Left lobe of liver (tissue), 2 donors: ENCODE data around the gene STYX. TPM values are rescaled to one million over a fixed set of nuclear protein-coding genes. Genes with fewer than 3 reads are reported as not detected.
"Not testable (repeated sequence)": the region's sequence is repeated elsewhere in the genome, so short reads cannot be mapped to it uniquely, and the experiment has no call there.

Source experiments
- ATAC-seq: fragments of 200-7000 bp; cut with Tn5 transposase; one replicate; pipeline ENCODE4 v1.9.1; 2020; ENCODE audit warnings: mild to moderate bottlenecking, moderate library complexity
- DNase-seq: peaks from one replicate; pipeline ENCODE4 v3.0.0-alpha.2; 2020; ENCODE audit warnings: low spot score
- total RNA-seq: library from RNA; stranded (reverse); gene quantifications from one replicate; pipeline ENCODE4 v1.2.1, GENCODE V29; 2021
- donor health status: DM: no; HTN: no; CAD: no; lungs with moderate emphysema.
- donor health status: DM: no; HTN: yes; CAD: no.

Gene STYX
- total RNA-seq, 1 donor from 2014 or later: 11.5 TPM

DNA sequence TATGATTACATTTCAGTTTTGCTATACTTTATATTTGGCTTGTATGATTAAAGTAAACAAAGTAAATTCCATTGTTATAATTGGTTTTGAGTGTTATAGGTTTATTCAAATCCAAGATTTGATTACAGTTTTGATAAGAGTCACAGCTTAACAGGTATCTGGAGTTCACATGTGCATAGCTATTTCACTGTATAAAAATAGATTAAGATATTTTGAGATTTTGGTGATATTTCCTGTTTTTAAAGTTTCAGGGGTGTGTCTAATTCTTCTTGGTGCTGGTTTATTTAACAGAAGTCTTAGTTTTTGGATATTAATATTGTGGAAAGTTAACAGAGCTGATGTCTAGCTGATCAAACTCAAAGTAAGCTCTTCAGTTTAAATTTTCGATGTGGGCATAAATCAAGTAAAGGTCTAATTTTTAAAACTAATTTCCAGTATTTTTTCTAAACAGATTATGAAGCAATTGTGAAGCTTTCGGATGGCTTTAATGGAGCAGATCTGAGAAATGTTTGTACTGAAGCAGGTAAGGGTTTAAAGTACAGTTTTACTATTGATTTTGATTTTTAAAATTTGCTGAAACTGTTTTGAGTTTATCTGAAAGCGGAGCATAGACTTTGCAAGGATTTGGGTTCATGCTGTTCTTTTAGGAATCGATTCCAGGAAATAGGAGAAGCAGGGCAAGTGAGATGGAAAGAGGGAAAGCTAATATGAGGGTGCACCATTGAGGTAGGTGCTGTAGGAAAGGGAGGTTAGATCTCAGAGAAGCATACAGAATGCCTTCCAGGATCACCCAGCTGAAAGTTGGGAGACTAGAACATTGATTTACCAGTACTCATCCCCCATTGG is 6.2 kb upstream of the STYX start:
- ATAC-seq (peak; percentile 75), DNase-seq (no peak)

DNA sequence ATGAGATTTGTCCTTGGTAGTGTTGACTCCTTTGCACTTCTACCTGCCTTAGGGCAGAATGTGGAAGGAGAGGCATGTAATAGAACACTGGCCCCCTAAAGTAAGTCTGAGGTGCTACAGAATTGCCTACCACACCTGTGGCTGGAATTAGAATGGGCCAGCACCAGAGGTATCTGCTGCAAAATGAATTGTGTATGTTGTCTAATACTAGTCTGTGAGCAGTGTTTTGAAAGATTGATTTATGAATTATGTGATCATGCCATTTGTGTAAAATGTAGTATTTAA is 5.7 kb upstream of the STYX start:
- DNase-seq (no peak), ATAC-seq (peak; percentile 55)

DNA sequence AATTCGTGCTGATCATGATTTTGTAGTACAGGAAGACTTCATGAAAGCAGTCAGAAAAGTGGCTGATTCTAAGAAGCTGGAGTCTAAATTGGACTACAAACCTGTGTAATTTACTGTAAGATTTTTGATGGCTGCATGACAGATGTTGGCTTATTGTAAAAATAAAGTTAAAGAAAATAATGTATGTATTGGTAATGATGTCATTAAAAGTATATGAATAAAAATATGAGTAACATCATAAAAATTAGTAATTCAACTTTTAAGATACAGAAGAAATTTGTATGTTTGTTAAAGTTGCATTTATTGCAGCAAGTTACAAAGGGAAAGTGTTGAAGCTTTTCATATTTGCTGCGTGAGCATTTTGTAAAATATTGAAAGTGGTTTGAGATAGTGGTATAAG is 2.5 kb upstream of the STYX start:
- DNase-seq, ATAC-seq: not testable (repeated sequence)

DNA sequence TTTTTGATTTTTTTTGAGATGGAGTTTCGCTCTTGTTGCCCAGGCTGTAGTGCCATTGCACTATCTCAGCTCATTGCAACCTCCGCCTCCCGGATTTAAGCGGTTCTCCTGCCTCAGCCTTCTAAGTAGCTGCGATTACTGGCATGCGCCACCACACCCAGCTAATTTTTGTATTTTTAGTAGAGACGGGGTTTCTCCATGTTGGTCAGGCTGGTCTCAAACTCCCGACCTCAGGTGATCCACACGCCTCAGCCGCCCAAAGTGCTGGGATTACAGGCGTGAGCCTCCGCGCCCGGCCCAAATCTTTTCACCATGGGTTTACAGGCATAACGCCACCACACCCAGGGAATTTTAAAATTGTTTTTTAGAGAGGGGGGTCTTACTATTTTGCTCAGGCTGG is 931 bp upstream of the STYX start:
- DNase-seq: not testable (repeated sequence)

DNA sequence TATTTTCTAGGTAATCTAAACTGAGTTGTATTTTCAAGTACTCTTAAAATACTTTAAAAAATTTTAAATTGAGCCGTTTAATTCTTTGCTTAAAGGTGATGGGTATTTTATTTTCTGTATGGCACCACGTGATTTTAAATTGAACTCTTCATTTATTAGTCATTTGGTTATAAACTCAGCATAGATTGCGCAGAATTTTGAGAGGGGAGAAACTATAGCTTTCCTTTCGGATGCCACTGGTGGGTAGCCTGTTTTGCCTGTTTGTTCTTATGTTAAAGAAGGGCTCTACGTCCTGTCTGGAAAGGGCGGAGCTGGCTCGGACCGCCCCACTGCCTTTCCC is 411 bp upstream of the STYX start:
- DNase-seq (no peak), ATAC-seq (no peak)

More for the DNA sequence above, 931 bp upstream of the STYX start:
- ATAC-seq: not testable (repeated sequence)

DNA sequence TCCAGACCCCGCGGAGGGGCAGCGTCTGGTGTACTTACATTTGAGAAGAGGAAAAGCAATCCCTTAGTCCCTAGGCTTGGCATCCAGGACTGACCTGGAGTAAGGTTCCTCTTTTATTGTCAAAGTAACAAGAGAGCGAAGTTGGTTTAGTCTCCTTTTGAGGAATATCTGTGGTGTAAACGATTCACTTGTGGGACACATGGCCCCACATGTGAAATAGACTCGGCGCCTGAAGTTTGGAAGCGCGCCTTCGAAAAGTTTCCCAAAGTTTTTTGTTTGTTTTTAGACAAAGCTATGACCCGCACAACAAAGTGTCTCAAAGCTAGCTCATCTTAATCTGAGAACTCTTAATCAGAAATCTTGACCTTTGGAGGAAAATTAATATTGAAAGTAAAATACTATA is 744 bp downstream of the STYX start:
- ATAC-seq (peak; percentile 26), DNase-seq (no peak)

DNA sequence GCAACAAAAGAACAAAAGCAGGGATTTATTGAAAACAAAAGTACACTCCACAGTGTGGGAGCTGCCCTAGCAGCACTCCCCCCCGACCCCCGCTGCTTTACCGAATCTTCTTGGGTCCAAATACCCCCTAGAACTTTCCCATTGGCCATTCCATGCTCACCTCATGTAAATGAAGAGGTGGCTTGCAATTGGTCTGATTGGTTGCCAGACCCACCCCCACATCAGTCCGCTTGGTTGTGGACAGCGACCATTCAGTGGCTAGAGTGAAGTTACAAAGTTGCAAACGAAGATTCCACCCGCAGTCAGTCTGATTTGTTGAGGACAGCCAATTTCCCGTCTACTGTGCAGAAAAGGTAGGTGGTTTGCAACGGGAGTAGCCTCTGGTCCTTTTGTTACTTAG is 3.9 kb downstream of the STYX start:
- ATAC-seq: no peak
- DNase-seq: no peak

DNA sequence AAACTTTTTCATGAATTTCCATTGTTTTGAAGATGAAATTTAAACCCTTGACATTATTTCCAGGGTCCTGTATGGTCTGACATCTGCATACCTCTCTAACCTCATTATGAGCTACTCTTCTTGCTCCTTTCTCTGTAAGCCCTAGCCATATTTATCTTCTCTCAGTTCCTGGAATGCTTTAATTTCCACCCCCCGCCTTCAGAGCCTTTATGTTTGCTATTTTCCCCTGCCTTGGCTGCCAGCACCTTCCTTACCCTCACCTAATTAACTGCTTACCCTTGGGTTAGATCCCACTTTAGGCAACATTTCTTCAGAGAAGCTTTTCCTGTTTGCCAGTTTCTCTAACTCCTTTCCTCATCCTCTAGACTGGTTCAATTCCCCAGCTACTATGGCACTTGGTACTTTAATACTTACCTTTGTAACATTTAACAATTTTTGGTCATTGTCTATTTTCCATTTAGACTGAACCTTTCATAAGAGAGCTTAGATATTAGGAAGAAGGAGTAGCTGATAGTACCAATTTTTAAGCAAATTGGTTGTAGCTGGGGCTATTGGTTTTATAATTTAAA is 6.0 kb downstream of the STYX start:
- peak; percentile 58 for ATAC-seq
- no peak for DNase-seq

DNA sequence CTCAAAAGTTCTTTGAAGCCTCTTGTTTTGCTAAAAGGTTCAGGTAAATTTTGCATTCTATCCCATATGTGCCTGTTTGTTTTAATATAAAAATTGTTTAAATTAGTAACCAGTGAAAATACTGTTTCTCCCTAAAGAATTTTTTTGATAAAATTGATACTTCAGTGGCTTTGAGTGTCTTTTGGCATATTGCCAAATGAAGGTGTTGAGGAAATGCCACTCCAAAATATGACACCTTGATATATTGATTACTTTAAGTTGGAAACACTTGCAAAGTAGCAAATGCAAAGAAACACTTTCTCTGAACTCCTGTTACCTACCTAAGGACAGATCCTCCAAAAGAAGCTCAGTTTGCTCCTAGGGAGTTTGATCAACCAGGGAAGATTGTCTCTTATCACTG is 8.4 kb downstream of the STYX start:
- ATAC-seq (no peak), DNase-seq (no peak)

DNA sequence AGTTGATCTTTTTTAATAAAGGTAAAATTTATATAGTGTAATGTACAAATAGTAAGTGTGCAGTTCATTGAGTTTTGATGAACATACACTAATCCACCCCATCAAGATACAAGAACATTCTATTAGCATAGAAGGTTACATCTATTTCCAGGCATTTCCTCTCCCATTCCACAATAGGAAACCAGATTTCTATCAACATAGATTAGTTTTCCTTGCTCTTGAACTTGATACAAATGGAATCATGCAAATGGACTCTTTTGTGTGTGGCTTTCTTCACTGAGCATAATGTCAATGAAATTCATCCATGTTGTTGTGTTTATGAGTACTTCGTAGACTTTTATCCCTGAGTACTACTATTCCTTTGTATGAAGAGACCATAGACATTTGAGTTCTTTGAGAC is 10.8 kb downstream of the STYX start:
- ATAC-seq: no peak
- no peak for DNase-seq

DNA sequence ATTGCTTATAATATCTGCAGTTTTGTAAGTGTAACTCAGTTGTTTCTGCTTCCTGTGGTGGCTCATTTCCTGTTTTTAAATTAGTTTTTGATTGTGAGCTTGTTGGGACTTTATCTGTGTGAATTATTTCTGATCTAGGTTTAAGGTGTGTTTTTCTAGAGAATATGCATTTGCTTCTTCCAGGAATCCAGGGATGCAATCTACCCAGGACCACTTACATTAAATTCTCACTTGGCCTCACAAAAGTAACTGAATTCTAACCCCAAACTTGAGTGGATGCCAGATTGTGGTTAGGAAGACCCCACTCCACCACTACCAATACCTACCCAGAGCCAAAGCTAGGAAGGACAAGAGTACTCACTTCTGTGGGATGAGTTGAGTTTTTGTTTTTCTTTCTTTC is 11.9 kb downstream of the STYX start:
- no peak for ATAC-seq

DNA sequence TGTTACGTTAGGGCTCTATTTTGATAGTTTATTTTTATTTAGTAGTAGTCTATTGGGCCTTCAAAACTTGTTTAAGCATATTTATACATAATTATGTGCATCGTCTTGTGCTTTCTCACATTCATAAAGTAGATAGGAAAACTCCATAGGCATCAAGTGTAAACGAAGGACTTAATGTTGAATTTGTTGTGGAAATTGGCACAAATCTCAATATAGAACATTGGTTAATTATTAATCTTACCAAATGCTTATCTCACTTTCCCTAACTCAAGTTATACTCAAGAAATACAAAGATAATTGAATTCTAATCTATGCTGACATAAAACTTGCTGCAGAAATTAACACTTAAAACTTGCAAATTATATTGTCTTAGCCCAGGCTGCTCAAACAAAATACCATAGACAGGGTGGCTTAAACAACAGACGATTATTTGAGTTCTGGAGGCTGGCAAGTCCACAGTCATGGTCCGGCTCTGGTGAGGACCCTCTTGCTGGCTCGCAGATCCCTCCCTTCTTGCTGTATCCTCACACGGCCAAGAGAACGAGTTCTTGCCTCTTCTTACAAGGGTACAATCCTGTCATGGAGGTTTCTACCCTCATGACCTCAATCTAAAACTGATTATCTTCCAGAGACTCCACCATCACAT is 18.8 kb downstream of the STYX start:
- ATAC-seq: peak; percentile 52

More for the DNA sequence above, 11.9 kb downstream of the STYX start:
- no peak for DNase-seq

DNA sequence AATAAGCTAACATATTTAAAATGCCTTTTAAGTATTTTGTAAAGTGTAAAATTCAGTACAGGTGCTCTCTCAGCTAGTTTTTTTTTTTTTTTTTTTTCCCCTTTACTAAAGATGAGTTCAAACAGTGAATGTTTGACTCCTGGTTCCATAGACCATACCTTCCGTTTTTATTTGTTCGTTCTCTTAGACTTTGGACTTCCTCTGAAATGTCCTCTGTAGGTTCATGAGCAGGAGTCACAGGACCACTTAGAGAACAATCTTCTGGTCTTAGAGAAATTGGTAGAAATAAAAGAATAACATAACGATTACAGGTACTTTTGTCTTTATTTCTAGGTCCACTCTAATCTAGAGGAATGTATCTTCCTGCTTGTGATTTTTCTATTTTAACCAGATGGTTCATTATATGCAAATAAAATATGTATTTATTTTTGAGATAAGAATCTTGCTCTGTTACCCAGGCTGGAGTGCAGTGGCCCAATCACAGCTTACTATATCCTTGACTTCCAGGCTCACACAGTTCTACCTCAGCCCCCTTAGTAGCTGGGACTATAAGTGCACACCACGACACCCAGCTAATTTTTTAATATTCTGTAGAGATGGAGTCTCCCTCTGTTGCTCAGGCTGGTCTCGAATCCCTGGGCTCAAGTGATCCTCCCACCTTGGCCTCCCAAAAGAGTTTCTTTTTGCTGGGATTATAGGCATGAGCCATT is 25.8 kb downstream of the STYX start:
- no peak for DNase-seq
- ATAC-seq: peak; percentile 68

More for the DNA sequence above, 18.8 kb downstream of the STYX start:
- DNase-seq: no peak

DNA sequence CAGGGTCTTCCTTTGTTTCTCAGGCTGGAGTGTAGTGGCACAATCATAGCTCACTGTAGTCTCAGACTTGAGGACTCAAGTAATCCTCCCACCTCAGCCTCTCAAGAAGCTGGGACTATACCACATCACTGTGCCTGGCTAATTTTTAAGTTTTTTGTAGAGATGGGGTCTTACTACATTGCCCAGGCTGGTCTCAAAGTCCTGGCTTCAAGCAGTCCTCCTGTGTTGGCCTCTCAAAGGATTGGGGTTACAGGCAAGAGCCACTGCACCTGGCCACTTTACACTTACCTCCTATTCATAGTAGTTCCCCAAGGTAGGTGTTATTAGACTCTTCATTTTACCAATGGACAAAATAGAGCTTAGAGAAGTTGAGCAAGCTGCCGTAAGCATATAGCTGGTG is 29.2 kb downstream of the STYX start:
- DNase-seq (no peak), ATAC-seq (no peak)

DNA sequence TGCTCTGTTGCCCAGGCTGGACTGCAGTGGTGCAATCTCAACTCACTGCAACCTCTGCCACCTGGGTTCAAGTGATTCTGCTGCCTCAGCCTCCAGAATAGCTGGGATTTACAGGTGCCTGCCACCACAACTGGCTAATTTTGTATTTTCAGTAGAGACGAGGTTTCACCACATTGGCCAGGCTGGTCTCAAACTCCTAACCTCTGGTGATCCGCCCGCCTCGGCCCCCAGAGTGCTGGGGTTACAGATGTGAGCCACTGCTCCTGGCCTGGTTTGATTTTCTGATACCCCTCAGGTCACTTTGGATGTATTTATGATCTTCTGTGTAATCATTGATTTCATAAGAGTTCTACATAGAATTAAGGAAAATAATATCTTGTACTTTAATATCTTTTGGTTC is 33.0 kb downstream of the STYX start:
- ATAC-seq, DNase-seq: not testable (repeated sequence)

DNA sequence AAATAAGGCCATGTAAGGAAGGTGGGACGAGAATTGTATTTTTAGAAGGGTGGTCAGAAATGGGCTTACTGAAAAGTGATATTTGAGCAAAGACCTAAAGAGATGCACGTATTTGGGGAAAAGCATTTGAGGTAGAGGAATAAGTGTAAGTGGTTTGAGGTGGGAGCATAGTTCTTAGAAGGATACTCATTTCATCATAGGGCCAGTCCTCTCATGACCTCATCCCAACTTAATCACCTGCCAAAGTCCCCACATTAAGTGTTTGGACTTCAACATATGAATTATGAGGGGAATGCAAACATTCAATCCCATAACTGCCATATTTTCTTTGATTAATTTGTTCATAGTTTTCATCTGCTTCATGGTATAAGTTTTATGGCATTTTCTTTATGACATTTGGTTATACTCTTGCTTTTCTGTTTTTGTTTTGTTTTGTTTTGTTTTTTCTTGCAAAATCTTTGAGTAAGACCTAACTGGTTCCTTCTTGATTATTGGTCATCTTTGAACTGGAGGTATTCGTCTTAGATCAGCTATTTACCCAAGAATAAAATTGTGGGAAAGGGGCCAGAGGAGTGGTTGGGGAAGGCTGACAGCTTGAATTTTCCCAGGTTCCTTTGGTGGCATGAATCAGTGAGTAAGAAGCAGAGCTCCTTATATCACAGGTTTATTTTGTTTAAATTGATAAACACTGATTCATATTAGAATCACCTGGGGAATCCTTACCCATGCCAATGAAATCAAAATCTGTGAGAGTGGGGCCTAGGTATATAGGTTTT is 37.3 kb downstream of the STYX start:
- DNase-seq (no peak), ATAC-seq (no peak)

DNA sequence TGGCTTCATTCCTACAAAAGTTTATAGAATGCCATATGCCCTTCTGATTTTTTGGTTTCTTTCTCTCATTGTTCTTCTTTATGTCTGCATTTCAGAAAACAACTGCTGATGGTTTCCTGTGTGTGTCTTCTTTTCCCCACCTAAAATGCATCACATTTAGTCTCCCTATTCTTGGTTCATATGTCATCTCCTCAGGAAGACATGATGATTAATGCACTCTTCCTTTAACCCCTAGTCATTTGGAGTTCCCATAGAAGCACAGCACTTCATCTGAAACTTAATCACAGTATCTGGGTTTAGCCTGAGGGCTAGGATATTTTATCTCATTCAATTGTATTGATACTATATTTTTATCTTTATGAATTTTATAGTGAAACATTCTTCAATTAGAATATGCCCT is 39.9 kb downstream of the STYX start:
- no peak for ATAC-seq
- DNase-seq: no peak

DNA sequence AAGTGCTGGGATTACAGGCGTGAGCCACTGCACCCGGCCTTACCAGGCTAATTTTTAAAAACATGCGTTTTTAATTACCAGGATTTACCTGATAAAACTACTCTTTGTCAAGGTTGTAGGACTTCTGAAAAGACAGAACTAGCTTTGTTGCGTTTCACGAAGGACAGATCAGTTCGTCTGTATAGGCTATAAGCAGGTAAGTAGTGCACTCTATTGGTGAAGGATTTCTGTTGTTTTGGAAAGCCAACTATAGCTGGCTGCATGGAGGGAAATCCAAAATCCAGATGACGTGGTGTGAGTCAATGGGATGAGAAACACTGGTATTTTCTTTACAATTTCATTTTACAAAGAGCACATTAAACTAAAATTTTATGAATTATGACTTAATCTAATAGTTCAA is 46.9 kb downstream of the STYX start:
- DNase-seq (no peak), ATAC-seq (peak; percentile 32)

DNA sequence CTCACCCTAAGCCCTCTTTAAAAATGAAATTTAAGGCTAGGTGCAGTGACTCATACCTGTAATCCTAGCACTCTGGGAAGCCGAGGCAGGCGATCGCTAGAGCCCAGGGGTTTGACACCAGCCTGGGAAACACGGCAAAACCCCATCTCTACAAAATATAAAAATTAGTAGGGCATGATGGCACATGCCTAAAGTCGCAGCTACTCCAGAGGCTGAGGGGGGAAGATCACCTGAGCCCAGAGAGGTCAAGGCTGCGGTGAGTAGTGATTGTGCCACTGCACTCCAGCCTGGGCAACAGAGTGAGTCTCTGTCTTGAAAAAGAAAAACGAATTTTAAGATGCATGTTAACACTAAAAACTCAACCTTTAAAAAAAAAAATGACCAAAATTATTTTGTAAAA is 48.7 kb downstream of the STYX start:
- DNase-seq: no peak
- no peak for ATAC-seq

DNA sequence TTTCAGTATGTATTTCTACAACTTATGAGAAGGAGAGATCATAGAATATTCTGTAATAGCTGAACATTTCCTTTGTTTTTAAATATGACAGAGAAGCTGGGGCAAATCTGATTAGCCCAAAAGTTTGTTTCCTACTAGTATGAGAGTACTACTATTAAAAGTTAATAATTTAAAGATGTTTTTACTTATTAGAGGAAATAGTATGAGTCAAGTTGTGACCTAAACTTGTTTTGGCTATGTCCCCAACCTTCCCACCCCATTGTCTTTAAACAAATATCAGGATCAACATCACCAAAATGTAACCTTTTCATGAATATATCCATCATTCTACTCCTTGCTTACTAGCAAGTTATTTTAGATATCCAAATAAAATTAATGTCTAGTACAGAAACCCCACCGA is 50.9 kb downstream of the STYX start:
- ATAC-seq (no peak), DNase-seq (no peak)

DNA sequence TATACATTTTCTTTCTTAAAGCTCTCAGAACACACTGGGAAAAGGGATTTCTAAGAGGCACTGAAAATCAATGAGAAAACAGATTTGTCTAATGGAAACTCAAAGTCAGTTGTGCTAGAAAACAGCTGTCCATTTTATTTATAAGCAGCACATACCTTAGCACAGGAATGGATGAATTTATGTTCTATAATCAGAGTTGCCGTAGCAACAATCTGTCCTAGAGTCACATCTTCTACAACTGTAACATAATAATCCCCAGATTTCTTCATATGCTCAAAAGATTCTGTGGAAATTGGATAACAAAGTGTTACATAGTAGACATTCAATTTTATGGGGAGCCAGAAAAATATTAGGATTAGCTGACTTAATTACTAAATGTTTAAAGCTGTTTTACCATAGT is 51.7 kb downstream of the STYX start:
- no peak for ATAC-seq
- DNase-seq: no peak
